OCI-M1 (cell line): ENCODE results near the gene EOLA2.
A peak's percentile ranks its signal among the peaks of the same experiment; 100 is the strongest.
"Not testable (repeated sequence)": the region's sequence is repeated elsewhere in the genome, so short reads cannot be mapped to it uniquely, and the experiment has no call there.

Source experiments
- DNase-seq: peaks from one replicate; lab custom pipeline; 2025; lab: John Stamatoyannopoulos, UW

EOLA2 gene

DNA sequence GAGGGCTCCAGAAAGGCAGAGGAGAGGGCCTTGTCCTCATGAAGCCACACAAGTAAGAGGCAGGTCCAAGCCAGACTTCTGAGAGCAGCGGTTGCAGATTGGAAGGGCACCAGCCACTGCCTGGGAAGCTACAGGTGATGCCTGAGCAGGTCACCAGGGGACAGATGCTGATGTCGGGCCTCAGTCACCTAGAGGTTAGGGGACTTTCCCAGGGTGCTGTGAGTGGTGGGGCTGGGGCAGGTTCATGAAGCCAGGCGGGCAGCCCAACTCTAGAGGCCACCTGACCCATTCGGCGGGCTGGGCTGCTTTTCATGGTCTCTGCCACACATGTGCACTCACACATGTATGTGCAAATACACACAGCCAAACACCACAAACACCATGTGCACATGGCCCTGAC, 5.3 kb downstream of the EOLA2 start:
- not testable (repeated sequence) for DNase-seq

DNA sequence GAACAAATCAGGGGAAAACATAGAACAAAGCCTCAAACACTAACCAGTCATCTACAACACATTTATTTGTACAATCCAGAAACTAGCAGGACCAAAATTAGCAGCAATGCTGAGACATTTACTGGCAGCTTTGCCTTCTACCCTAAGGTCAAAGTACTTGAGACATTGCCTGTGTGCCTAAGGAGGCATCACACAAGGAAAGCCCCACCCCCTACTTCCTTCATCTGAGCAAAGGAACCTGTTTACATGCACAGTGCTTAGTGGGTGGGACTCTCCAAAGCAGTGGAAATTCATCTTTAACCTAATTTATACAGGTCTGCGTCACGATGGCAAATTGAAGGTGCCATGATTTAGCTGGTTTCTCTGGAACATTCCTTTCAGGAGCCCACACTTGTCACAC, 6.1 kb downstream of the EOLA2 start:
- DNase-seq, result not testable (repeated sequence)

DNA sequence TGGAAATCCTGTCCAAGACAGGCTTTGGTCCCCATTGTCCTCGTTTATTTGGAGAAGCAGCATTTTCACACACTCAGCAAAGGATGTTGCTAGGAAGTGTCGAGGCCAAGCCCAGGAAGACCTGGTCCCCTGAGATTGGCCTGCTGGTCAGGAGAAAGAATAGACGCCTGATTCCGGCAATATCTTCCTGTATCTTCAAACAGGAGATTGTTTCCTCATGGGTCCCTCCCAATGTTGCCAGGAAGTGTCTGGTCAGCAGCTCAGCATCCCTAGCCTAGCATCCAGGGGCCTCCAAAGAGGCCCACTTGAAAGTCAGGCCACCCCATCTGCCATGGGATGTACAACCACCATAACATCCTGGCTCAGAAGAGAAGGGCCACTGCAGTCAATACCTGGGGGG, 6.9 kb downstream of the EOLA2 start:
- DNase-seq, result not testable (repeated sequence)

DNA sequence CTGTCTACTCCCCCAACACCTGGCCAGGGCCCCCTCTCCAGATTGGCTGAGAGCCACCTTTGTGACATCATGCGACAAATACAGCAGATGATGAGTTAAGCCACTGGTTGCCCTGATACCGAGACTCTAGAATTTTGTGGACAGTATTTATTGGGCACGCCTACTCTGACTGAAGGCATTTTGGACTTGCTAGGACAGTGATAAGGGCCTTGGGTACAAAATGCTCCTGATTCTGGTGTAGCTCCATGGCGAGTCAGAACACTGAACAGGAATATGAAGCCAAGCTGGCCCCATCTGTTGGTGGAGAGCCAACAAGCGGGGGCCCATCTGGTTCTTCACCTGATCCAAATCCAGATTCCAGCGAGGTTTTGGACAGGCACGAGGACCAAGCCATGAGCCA, 8.9 kb downstream of the EOLA2 start, which contains the start of gene HSFX4:
Gene HSFX4, plus strand, starts transcription at position 174 of the 400 bp plus-strand sequence. Its CDS starts 72 bp downstream, at position 246.
- not testable (repeated sequence) for DNase-seq

DNA sequence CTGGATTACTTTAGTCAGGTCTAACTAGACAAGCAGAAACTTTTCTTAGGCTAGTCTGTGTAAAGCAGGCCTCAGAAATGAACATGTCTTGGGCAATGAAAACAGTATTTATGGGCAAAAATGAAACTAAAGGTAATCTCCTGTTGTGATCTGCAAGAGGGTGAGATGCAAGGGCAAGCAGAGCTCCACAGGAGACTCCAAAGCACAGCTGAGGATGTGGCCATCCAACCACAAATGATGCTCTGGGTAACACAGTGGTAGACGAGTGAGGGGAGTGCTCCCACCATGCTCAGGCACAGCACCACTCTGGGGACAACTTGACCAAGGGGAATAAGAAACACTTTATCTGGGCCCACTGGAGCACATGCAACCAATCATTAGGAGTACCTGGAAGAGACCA, 9.7 kb downstream of the EOLA2 start:
- DNase-seq, result not testable (repeated sequence)

DNA sequence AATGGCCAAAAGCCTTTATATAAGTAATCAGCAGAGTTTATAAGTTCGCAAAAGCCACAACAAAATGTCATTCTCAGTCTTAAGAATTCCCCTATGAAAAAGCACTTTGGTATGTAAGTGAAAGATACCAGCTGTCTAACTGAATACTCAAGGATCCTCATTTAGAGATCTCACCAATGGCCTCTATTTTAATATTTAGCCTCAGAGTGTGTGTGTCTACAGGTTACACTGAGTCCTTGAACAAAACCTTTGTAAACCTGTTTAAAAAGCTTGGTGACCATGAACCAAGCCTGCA, 10.4 kb downstream of the EOLA2 start:
- not testable (repeated sequence) for DNase-seq

DNA sequence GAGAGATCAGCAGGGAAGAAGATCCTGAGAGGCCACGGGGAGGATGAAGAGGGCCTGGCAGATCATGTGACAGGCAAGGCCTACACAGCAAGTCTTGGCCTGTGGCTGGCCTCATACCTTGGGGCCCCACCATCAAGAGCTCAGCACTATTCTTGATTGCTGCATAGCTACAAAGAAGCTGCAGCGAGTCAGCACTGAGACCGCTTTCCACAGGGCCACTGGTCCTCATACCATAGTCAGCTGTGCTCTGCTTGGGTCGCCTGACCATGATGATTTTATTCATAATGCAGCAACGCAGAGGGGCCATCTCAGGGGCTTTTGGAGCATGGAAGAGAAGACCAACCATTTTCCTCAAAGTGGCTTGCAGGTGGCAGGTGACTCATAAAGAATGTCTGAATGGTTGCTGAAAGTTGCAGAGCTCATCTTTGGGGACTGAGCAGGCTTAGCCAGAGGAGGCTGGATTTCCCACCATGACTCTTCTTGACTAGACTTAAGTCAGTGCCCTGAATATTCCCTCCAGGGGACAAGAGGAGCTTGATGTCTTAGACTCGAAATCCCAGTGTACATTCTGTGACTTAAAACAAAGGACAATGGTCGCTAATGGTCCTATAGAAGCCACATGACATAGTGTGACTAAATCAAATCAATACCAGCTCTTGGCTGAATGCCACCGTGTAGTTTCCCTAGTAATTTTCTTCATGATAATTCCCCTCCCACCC, 10.9 kb downstream of the EOLA2 start:
- not testable (repeated sequence) for DNase-seq

DNA sequence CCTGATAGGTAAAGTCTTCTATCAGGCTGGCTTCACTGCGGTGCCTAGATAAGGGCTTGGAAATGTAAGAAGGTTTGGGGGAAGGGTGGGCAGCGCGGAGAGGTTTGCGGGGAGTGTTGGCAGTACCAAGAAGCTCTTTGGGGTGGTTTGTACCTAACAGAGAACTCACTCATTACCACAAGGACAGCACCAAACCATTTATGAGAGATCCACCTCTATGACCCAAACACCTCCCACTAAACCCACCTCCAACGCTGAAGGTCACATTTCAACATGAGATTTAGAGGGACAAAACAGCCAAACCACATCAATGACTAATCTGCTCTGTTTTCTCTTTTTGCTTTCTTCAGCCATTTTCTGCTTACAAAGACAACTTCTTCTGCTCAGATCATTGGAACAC, 13.9 kb downstream of the EOLA2 start:
- DNase-seq, result not testable (repeated sequence)

DNA sequence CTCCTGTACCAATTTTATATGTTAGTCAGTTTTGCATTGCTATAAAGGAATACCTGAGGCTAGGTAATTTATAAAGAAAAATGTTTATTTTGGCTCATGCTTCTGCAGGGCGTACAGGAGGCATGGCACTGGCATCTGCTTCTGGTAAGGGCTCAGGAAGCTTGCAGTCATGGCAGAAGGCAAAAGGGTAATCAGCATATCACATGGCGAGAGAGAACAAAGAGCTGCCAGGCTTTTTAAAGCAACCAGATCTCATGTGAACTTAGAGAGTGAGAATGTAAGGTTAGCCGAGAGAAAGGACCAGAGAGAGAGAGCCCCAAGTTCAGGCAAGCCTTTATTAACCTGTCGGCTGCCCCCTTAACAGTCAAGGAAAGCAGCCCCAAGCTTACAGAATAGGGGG, 14.5 kb downstream of the EOLA2 start:
- not testable (repeated sequence) for DNase-seq

DNA sequence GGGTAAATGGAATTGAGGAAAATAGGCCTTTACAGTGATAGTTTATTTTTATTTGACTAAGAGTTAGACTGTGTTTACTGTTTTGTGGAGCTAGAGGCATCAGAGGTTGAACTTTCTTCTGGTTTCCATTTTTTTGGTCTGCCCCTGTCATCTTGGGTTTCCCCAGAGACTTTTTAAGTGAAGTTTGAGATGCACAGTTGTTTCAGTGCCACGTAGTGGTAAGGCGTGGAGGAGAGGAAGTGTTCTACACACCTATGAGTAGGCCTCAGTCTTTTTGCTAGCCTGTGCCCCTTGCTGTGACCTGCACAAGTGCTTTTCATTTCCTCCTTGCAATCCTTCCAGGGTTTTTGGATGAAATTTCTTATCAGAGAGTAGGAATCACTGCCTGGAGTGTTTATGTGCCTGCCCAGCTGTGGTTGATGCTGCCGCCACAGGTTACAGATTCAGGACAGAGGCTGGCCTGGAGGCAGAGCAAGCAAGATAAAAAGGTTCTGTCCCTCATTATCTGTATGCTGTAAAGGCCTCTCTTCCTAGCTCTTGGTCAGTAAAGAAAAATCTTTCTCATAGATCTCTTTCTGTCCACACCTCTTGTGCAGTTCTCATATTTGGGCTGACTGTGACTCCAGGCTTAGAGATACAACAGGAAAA, 21.4 kb downstream of the EOLA2 start:
- no peak for DNase-seq

DNA sequence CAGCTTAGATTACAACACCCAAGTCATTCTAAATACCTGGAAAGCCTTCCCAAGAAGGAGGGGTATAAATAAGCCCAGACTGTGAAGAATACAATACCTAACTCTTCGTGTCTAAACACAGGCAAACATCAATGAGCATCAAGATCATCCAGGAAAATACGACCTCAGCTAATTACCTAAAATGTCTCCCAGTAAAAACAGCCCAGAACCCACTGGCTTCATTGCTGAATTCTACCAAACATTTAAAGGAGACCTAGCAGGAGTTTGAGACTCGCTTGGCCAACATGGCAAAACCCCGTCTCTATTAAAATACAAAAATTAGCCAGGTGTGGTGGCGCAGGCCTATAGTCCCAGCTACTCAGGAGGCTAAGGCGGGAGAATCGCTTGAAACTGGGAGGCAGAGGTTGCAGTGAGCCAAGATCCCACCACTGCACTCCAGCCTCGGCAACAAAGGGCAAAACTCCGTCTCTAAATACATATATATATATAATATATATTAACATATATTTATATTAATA, 28.1 kb downstream of the EOLA2 start:
- no peak for DNase-seq

DNA sequence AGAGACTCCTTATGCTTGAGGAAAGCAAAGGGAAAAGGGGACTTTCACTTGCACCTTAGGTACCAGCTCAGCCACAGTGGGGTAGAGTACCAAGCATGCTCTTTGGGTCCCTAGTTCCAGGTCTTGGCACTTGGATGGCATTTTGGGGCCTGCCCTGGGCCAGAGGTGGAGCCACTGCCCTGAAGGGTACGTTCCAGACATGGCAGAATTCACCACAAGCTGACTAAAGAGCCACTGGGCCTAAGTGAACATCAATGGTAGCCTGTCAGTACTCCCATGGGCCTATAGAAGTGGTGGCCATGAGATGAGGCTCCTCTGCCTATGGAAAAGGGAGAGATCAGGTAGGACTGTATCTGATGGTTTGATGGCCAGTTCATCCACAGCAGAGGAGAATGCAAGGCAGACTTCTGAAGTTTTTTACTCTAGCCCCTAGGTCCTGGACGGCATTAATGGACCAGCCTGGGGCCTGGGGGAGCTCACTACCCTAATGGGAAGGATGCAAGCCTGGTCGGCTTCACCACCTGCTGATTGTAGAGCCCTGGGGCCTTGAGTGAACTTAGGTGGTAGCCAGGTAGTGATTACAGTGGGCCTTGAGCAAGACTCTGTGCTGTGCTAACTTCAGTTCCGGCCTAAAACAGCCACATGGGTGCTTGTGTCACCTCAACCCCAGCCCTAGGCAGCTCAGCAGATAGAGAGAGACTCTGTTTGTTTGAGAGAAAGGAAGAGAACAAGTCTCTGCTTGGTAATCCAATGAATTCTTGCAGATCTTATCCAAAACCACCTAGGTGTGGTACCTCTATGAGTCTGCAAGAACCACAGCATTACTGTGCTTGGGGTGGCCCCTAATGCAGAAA, 28.7 kb downstream of the EOLA2 start:
- no peak for DNase-seq

DNA sequence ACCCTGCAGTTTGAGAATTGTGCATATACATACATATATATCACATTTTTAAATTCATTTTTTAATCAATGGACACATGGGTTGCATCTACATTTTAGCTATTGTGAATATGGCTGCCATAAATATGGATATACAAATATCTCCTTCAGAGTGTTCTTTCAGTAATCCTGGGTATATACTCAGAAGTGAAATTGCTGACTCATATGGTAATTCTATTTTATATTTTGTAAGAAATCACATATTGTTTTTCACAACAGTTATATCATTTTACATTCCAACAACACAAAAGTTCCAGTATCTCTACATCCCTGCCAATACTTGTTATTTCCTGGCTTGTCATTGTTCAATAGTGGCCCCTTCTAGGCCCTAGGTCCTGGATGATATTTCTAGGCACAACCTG, 29.6 kb downstream of the EOLA2 start:
- DNase-seq, result no peak

DNA sequence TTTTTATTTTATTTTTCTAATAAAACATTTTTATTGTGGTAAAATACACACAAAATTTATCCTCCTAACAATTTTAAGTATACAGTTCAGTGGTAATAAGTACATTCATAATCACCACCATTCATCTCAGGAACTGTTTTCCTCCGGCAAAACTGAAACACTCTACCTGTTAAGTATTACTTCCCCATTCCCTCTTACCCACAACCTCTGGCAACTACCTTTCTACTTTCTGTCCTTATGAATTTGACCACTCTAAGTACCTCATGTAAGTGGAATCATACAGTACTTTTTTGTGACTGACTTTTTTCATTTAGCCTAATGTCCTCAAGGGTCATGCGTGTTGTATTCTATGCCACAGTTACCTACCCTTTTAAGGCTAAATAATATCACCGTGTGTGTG, 30.0 kb downstream of the EOLA2 start:
- DNase-seq, result no peak

DNA sequence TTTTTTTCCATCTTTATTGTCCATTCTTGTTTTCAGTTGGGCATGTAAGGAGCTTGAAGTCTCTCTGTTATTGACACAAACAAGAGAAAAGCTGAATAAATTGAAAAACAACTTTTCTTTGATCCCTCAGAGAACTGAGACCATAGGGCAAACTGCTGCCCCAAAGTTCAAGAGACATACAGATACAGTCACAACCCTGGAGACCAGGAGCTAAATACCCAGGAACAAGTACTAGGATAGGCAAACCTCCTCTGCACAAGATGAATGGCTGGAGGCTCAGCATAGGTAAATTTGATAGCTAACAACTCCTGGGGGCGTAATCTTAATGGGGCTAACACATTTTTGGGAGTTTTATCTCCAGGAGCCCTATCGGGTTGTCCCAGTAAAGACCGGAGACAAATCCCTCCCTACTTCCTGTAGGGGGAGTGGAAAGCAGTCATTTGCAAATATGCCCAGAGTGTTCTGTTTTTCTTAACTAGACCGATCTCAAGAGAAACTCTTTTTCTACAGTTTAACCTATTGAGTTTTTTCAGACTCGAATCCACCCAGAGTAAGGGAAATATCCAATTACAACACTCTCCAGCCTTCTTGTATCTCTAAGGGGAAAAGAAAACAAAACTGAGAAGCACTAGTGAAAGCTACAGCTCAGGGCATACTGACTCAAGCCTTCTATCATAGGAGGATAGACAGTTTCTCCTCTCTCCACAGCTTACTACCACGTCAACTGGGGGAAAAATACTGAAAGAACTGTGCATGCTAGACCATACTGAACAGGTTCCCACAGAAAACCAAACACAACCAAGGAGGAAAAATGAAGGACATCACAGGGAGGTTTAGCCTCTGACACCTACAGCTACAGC, 34.2 kb downstream of the EOLA2 start:
- DNase-seq, result peak; percentile 71

DNA sequence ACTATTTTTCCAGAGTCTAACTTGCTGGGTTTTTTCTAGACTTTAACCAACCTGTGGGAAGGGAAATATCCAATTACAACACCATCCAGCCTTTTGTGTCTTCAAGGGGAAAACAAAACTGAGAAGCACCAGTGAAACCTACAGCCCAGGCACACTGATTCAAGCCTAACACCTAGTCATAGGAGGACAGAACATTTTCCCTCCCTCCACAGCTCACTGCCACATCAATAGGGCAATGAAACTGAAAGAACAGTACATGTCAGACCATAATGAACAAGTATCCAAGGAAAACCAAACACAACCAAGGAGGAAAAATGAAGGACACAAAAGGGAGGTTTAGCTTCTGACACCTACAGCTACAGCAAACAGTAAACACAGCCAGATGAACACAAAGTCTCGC, 39.7 kb downstream of the EOLA2 start:
- no peak for DNase-seq

DNA sequence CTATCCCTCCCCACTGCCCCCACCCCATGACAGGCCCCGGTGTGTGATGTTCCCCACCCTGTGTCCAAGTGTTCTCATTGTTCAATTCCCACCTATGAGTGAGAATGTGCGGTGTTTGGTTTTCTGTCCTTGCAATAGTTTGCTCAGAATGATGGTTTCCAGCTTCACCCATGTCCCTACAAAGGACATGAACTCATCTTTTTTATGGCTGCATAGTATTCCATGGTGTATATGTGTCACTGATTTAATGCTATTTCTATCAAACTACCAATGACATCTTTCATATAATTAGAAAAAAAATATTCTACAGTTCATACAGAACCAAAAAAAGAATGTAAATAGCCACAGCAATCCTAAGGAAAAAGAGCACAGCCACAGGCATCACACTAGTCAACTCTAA, 47.5 kb downstream of the EOLA2 start:
- DNase-seq, result not testable (repeated sequence)
